Measurements from ENCODE around the gene MUC20. TPM values are rescaled to one million over a fixed set of nuclear protein-coding genes. Genes with fewer than 3 reads are reported as not detected.

MUC20 gene
- total and polyA plus RNA-seq, 2 experiments from 2014 or later, result not detected

DNA sequence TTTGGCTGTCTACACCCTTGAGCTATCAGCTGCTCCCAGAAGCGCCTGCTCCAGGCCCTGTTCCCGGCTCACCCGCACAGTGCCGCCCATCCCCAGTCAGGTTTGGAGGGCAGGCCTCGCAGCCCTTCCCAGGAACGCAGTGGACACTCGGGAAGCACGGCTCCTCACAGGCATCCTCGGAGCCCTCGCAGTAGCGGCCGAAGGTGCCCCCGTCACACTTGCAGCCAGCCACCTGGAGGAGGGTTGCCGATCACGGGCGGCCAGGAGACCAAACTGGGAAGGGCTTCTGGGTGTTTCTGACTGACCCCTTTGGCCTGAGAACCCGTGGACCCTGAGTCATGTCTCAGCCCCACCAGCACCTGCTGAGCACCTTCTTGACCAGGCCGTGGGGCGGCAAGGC, 33.4 kb downstream of the MUC20 start:
- H3K36me3 ChIP-seq (ENCODE audit: low read depth), result no peaks in the 10 kb centered on the region
- H3K27me3 ChIP-seq (replicated peaks; ENCODE audit: insufficient read depth), result peaks cover 21% of the 10 kb centered on the region
- WGBS, 2 experiments (ENCODE audit: low coverage in 1 of 2, low lambda C conversion rate in 2 of 2, missing lambda C conversion rate in 2 of 2), result 78 to 81% methylated on average over 19 of the region's 19 CpGs
- H3K4me1 ChIP-seq (ENCODE audit: insufficient read depth), result no peaks in the 10 kb centered on the region
- H3F3A ChIP-seq (ENCODE audit: insufficient read depth), result no peaks in the 10 kb centered on the region
- no peaks in the 10 kb centered on the region for H3K9me3 ChIP-seq (ENCODE audit: low read depth)
- TF ChIP-seq EZH2 (IDR thresholded peaks at IDR 0.05; ENCODE audit: insufficient read depth, poor library complexity, severe bottlenecking) (no peak), EZH2phosphoT487 (IDR thresholded peaks at IDR 0.05; ENCODE audit: insufficient read depth, low read depth) (no peak)
- H3K9me2 ChIP-seq (ENCODE audit: insufficient read depth), result no peaks in the 10 kb centered on the region
- H3K9ac ChIP-seq, result no peak overlapping the region
- no peak overlapping the region for H3K4me3 ChIP-seq
- no peak overlapping the region for H3K4me2 ChIP-seq (ENCODE audit: unreplicated experiment)
- no peak for DNase-seq
- H3K27ac ChIP-seq, result no peak overlapping the region
- no peak overlapping the region for H2AFZ ChIP-seq
- in situ Hi-C loops (cut with MboI), result no loop called here
- no peaks in the 10 kb centered on the region for H3K79me2 ChIP-seq (ENCODE audit: insufficient read depth)
- H4K20me1 ChIP-seq (ENCODE audit: insufficient read depth), result no peaks in the 10 kb centered on the region

- Histone ChIP-seq H4K20me1 (ENCODE audit: insufficient read depth) (no peaks in the 10 kb centered on the region), H3K9ac (no peak overlapping the region), H3K9me3 (ENCODE audit: low read depth) (no peaks in the 10 kb centered on the region), H3K79me2 (ENCODE audit: insufficient read depth) (no peaks in the 10 kb centered on the region), H3K4me2 (ENCODE audit: unreplicated experiment) (no peak overlapping the region), H3K9me2 (ENCODE audit: insufficient read depth) (no peaks in the 10 kb centered on the region), H3K36me3 (ENCODE audit: low read depth) (no peaks in the 10 kb centered on the region), H3F3A (ENCODE audit: insufficient read depth) (no peaks in the 10 kb centered on the region), H3K4me3 (no peak overlapping the region), H3K27me3 (replicated peaks; ENCODE audit: insufficient read depth) (peaks cover 21% of the 10 kb centered on the region), H2AFZ (no peak overlapping the region), H3K4me1 (ENCODE audit: insufficient read depth) (no peaks in the 10 kb centered on the region), H3K27ac (no peak overlapping the region)
- 54 to 61% methylated on average over 7 of the region's 7 CpGs for WGBS, 2 experiments (ENCODE audit: low coverage in 1 of 2, low lambda C conversion rate in 2 of 2, missing lambda C conversion rate in 2 of 2)
- TF ChIP-seq EZH2phosphoT487 (IDR thresholded peaks at IDR 0.05; ENCODE audit: insufficient read depth, low read depth), result no peak
- no peak for TF ChIP-seq EZH2 (IDR thresholded peaks at IDR 0.05; ENCODE audit: insufficient read depth, poor library complexity, severe bottlenecking)
- in situ Hi-C loops (cut with MboI), result no loop called here
- no peak for DNase-seq
Measured at GRCh38 chr3:195754906-195755305, 34.1 kb downstream of the MUC20 start.

DNA sequence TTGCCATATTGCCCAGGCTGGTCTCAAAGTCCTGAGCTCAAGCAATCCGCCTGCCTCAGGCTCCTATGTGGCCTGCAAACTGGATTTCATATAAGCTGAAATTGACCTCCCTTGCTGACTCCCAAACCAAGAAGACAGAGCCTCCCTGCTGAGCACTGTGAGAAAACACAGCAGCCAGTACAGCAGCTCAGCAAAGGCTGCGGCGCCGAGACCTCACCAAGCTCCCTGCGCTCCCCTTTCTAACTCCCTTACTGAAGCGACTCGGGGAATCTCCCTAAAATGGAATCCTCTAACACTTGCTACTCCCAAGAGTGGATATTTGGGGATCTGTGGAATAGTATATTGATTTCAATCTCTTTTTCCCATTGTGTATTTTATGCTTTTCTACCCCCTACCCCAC, 34.6 kb downstream of the MUC20 start:
- Histone ChIP-seq H3K27ac (no peak overlapping the region), H3K36me3 (ENCODE audit: low read depth) (no peaks in the 10 kb centered on the region), H3K79me2 (ENCODE audit: insufficient read depth) (no peaks in the 10 kb centered on the region), H3K4me1 (ENCODE audit: insufficient read depth) (no peaks in the 10 kb centered on the region), H3F3A (ENCODE audit: insufficient read depth) (no peaks in the 10 kb centered on the region), H3K9me3 (ENCODE audit: low read depth) (no peaks in the 10 kb centered on the region), H3K9me2 (ENCODE audit: insufficient read depth) (no peaks in the 10 kb centered on the region), H2AFZ (no peak overlapping the region), H3K4me2 (ENCODE audit: unreplicated experiment) (no peak overlapping the region), H3K9ac (no peak overlapping the region), H4K20me1 (ENCODE audit: insufficient read depth) (no peaks in the 10 kb centered on the region), H3K27me3 (replicated peaks; ENCODE audit: insufficient read depth) (peaks cover 21% of the 10 kb centered on the region), H3K4me3 (no peak overlapping the region)
- no peak for TF ChIP-seq EZH2 (IDR thresholded peaks at IDR 0.05; ENCODE audit: insufficient read depth, poor library complexity, severe bottlenecking)
- 64 to 81% methylated on average over 7 of the region's 7 CpGs for WGBS, 2 experiments (ENCODE audit: low coverage in 1 of 2, low lambda C conversion rate in 2 of 2, missing lambda C conversion rate in 2 of 2)
- no peak for DNase-seq
- in situ Hi-C loops (cut with MboI), result no loop called here

GRCh38 chr3:195755791-195756676, 35.3 kb downstream of the MUC20 start:
- WGBS, 2 experiments (ENCODE audit: low coverage in 1 of 2, low lambda C conversion rate in 2 of 2, missing lambda C conversion rate in 2 of 2), result 60 to 61% methylated on average over 16 of the region's 16 CpGs

More at GRCh38 chr3:195755791-195756676, 35.3 kb downstream of the MUC20 start:
- Histone ChIP-seq H3K4me1 (ENCODE audit: insufficient read depth) (no peaks in the 10 kb centered on the region), H3K4me3 (no peak overlapping the region), H3K27ac (no peak overlapping the region), H3K27me3 (replicated peaks; ENCODE audit: insufficient read depth) (peaks cover 26% of the 10 kb centered on the region), H3K9me2 (ENCODE audit: insufficient read depth) (no peaks in the 10 kb centered on the region), H4K20me1 (ENCODE audit: insufficient read depth) (no peaks in the 10 kb centered on the region), H2AFZ (no peak overlapping the region), H3K9ac (no peak overlapping the region), H3K9me3 (ENCODE audit: low read depth) (no peaks in the 10 kb centered on the region), H3F3A (ENCODE audit: insufficient read depth) (no peaks in the 10 kb centered on the region), H3K36me3 (ENCODE audit: low read depth) (no peaks in the 10 kb centered on the region), H3K79me2 (ENCODE audit: insufficient read depth) (no peaks in the 10 kb centered on the region), H3K4me2 (ENCODE audit: unreplicated experiment) (no peak overlapping the region)
- in situ Hi-C loops (cut with MboI), result no loop called here
- TF ChIP-seq EZH2phosphoT487 (IDR thresholded peaks at IDR 0.05; ENCODE audit: insufficient read depth, low read depth) (no peak), EZH2 (IDR thresholded peaks at IDR 0.05; ENCODE audit: insufficient read depth, poor library complexity, severe bottlenecking) (no peak)
- DNase-seq, result no peak
